ENCODE data around the gene ST7.

DNA sequence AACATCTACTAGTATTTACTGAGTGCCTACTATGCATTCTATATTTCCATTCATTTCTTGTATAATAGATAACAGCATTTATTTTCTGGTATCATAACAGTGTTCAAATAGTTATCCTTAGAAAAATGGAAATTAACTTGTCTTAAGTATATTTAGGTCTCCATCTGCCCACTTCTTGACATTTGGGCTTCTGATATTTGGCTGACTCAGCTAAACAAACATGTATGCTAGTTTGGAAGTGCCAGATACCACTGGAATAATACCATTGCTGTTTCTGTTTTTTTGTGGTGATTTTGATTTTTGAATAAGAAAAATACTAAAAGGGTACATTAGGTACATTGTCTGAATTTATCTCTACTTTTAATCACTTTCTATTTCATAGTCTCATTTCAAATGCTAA is 169.2 kb downstream of the ST7 start:
- no peak for TF ChIP-seq EZH2 (IDR thresholded peaks at IDR 0.05)
- TF ChIP-seq POLR2AphosphoS5 (IDR thresholded peaks at IDR 0.05; ENCODE audit: borderline replicate concordance, low read depth, low read length): no peak
- no peak for TF ChIP-seq FOXP2 (optimal IDR thresholded peaks at IDR 0.05; ENCODE audit: control extremely low read depth, extremely low read length, insufficient read depth)

All from SK-N-MC (cell line).